Measurements from ENCODE around the gene HNF1B.

The HNF1B gene

GRCh38 chr17:37740915-37741314 is 3.9 kb downstream of the HNF1B start:
- no peak overlapping the region for H3K4me3 ChIP-seq (ENCODE audit: low read length)
- no peak overlapping the region for H4K8ac ChIP-seq (ENCODE audit: low read depth, low read length)
- no CpG with 5 or more reads among the region's 4 CpGs for WGBS (ENCODE audit: extremely low coverage, insufficient coverage, low lambda C conversion rate)
- no peaks in the 10 kb centered on the region for H3K79me2 ChIP-seq (ENCODE audit: control insufficient read depth, insufficient read depth, low read length)
- no peak overlapping the region for H3K4me2 ChIP-seq (ENCODE audit: low read length)
- H3K36me3 ChIP-seq (ENCODE audit: control insufficient read depth, insufficient read depth, low read length): no peaks in the 10 kb centered on the region
- H3K27me3 ChIP-seq (ENCODE audit: insufficient read depth, low read length, poor library complexity): peaks cover 49% of the 10 kb centered on the region
- no peaks in the 10 kb centered on the region for H3K79me1 ChIP-seq (ENCODE audit: low read length)
- H4K5ac ChIP-seq (ENCODE audit: low read length): no peak overlapping the region
- no peak overlapping the region for H3K27ac ChIP-seq (ENCODE audit: low read depth, low read length)
- H2BK15ac ChIP-seq (replicated peaks; ENCODE audit: low read depth): no peak overlapping the region
- H3K4me1 ChIP-seq (ENCODE audit: control insufficient read depth, low read depth, low read length): peaks cover 2% of the 10 kb centered on the region
- no peak overlapping the region for H3K23ac ChIP-seq (ENCODE audit: low read length)
- no peak overlapping the region for H3K4ac ChIP-seq (ENCODE audit: low read depth, low read length)
- no peak overlapping the region for H3K9ac ChIP-seq (ENCODE audit: low read length)
- no peak for DNase-seq
- no peak overlapping the region for H3K56ac ChIP-seq (ENCODE audit: low read length)
- H2AK5ac ChIP-seq (ENCODE audit: low read length): no peak overlapping the region
- no peak overlapping the region for H3K18ac ChIP-seq (ENCODE audit: low read length)
- H2BK120ac ChIP-seq (ENCODE audit: low read depth, low read length): no peak overlapping the region
- H2BK5ac ChIP-seq (ENCODE audit: low read length): no peak overlapping the region

- no peaks in the 10 kb centered on the region for H3K79me1 ChIP-seq (ENCODE audit: low read length)
- no peak overlapping the region for H3K56ac ChIP-seq (ENCODE audit: low read length)
- H3K4me1 ChIP-seq (ENCODE audit: control insufficient read depth, low read depth, low read length): peaks cover 4% of the 10 kb centered on the region
- peak; percentile 77 for DNase-seq
- no peaks in the 10 kb centered on the region for H3K79me2 ChIP-seq (ENCODE audit: control insufficient read depth, insufficient read depth, low read length)
- no peak overlapping the region for H2AK5ac ChIP-seq (ENCODE audit: low read length)
- H2BK120ac ChIP-seq (ENCODE audit: low read depth, low read length): no peak overlapping the region
- no peak overlapping the region for H4K8ac ChIP-seq (ENCODE audit: low read depth, low read length)
- H3K36me3 ChIP-seq (ENCODE audit: control insufficient read depth, insufficient read depth, low read length): no peaks in the 10 kb centered on the region
- H3K4me3 ChIP-seq (ENCODE audit: low read length): no peak overlapping the region
- peak overlapping the region; percentile 42 for H3K27ac ChIP-seq (ENCODE audit: low read depth, low read length)
- no peak overlapping the region for H3K4ac ChIP-seq (ENCODE audit: low read depth, low read length)
- no CpG with 5 or more reads among the region's 2 CpGs for WGBS (ENCODE audit: extremely low coverage, insufficient coverage, low lambda C conversion rate)
- H2BK15ac ChIP-seq (replicated peaks; ENCODE audit: low read depth): no peak overlapping the region
- no peak overlapping the region for H3K4me2 ChIP-seq (ENCODE audit: low read length)
- no peak overlapping the region for H4K5ac ChIP-seq (ENCODE audit: low read length)
- no peak overlapping the region for H2BK5ac ChIP-seq (ENCODE audit: low read length)
- H3K27me3 ChIP-seq (ENCODE audit: insufficient read depth, low read length, poor library complexity): peaks cover 24% of the 10 kb centered on the region
- no peak overlapping the region for H3K9ac ChIP-seq (ENCODE audit: low read length)
- H3K18ac ChIP-seq (ENCODE audit: low read length): no peak overlapping the region
- no peak overlapping the region for H3K23ac ChIP-seq (ENCODE audit: low read length)
These were observed 6.9 kb downstream of the HNF1B start for GRCh38 chr17:37737971-37738370.

DNA sequence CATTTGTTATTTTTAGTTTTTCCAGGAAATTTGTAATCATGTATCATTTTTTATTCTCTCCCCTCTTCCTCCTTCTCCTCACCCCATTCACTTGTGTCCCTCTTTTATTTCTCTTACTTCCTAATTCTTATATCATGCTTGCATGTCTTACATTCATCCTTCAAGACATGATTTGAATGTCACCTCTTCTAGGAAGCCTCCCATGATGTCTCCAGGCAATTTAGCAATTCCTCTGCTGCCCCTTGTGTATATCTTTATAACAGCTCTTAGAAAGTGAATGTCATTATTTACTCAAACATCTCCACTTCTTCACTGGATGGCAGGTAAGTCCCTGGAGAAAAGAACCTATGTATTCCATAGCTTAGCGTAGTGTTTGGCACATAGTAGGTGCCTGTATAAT is 7.8 kb downstream of the HNF1B start:
- DNase-seq: no peak
- no peak overlapping the region for H3K18ac ChIP-seq (ENCODE audit: low read length)
- WGBS (ENCODE audit: extremely low coverage, insufficient coverage, low lambda C conversion rate): no CpG with 5 or more reads among the region's 1 CpG

GRCh38 chr17:37736428-37736827 is 8.4 kb downstream of the HNF1B start:
- H4K8ac ChIP-seq (ENCODE audit: low read depth, low read length): no peak overlapping the region
- H3K23ac ChIP-seq (ENCODE audit: low read length): no peak overlapping the region
- H3K56ac ChIP-seq (ENCODE audit: low read length): peak overlapping the region; percentile 10
- no peak overlapping the region for H2AK5ac ChIP-seq (ENCODE audit: low read length)
- H3K18ac ChIP-seq (ENCODE audit: low read length): no peak overlapping the region
- H3K27me3 ChIP-seq (ENCODE audit: insufficient read depth, low read length, poor library complexity): peaks cover 10% of the 10 kb centered on the region
- no CpG with 5 or more reads among the region's 6 CpGs for WGBS (ENCODE audit: extremely low coverage, insufficient coverage, low lambda C conversion rate)
- no peak overlapping the region for H2BK5ac ChIP-seq (ENCODE audit: low read length)
- no peak overlapping the region for H4K5ac ChIP-seq (ENCODE audit: low read length)
- H3K36me3 ChIP-seq (ENCODE audit: control insufficient read depth, insufficient read depth, low read length): no peaks in the 10 kb centered on the region
- no peak overlapping the region for H3K4ac ChIP-seq (ENCODE audit: low read depth, low read length)
- H3K9ac ChIP-seq (ENCODE audit: low read length): no peak overlapping the region
- peaks cover 4% of the 10 kb centered on the region for H3K4me1 ChIP-seq (ENCODE audit: control insufficient read depth, low read depth, low read length)
- H2BK15ac ChIP-seq (replicated peaks; ENCODE audit: low read depth): no peak overlapping the region
- no peak overlapping the region for H3K4me3 ChIP-seq (ENCODE audit: low read length)
- no peaks in the 10 kb centered on the region for H3K79me1 ChIP-seq (ENCODE audit: low read length)
- DNase-seq: no peak
- no peak overlapping the region for H2BK120ac ChIP-seq (ENCODE audit: low read depth, low read length)
- H3K27ac ChIP-seq (ENCODE audit: low read depth, low read length): no peak overlapping the region
- H3K79me2 ChIP-seq (ENCODE audit: control insufficient read depth, insufficient read depth, low read length): no peaks in the 10 kb centered on the region
- no peak overlapping the region for H3K4me2 ChIP-seq (ENCODE audit: low read length)

More for the DNA sequence above, 7.8 kb downstream of the HNF1B start:
- no peak overlapping the region for H3K4me2 ChIP-seq (ENCODE audit: low read length)
- peaks cover 16% of the 10 kb centered on the region for H3K27me3 ChIP-seq (ENCODE audit: insufficient read depth, low read length, poor library complexity)
- H2BK15ac ChIP-seq (replicated peaks; ENCODE audit: low read depth): no peak overlapping the region
- no peak overlapping the region for H2BK5ac ChIP-seq (ENCODE audit: low read length)
- H3K4me1 ChIP-seq (ENCODE audit: control insufficient read depth, low read depth, low read length): peaks cover 4% of the 10 kb centered on the region
- no peak overlapping the region for H3K4me3 ChIP-seq (ENCODE audit: low read length)
- no peak overlapping the region for H4K5ac ChIP-seq (ENCODE audit: low read length)
- H3K23ac ChIP-seq (ENCODE audit: low read length): no peak overlapping the region
- no peak overlapping the region for H3K27ac ChIP-seq (ENCODE audit: low read depth, low read length)
- no peak overlapping the region for H2BK120ac ChIP-seq (ENCODE audit: low read depth, low read length)
- no peak overlapping the region for H4K8ac ChIP-seq (ENCODE audit: low read depth, low read length)
- no peaks in the 10 kb centered on the region for H3K79me1 ChIP-seq (ENCODE audit: low read length)
- no peak overlapping the region for H2AK5ac ChIP-seq (ENCODE audit: low read length)
- no peak overlapping the region for H3K56ac ChIP-seq (ENCODE audit: low read length)
- H3K4ac ChIP-seq (ENCODE audit: low read depth, low read length): no peak overlapping the region
- H3K9ac ChIP-seq (ENCODE audit: low read length): no peak overlapping the region
- H3K79me2 ChIP-seq (ENCODE audit: control insufficient read depth, insufficient read depth, low read length): no peaks in the 10 kb centered on the region
- no peaks in the 10 kb centered on the region for H3K36me3 ChIP-seq (ENCODE audit: control insufficient read depth, insufficient read depth, low read length)

- no peak overlapping the region for H2BK15ac ChIP-seq (replicated peaks; ENCODE audit: low read depth)
- H3K36me3 ChIP-seq (ENCODE audit: control insufficient read depth, insufficient read depth, low read length): no peaks in the 10 kb centered on the region
- no peak overlapping the region for H2AK5ac ChIP-seq (ENCODE audit: low read length)
- H3K18ac ChIP-seq (ENCODE audit: low read length): no peak overlapping the region
- H3K4ac ChIP-seq (ENCODE audit: low read depth, low read length): no peak overlapping the region
- H3K27me3 ChIP-seq (ENCODE audit: insufficient read depth, low read length, poor library complexity): peaks cover 8% of the 10 kb centered on the region
- H3K79me2 ChIP-seq (ENCODE audit: control insufficient read depth, insufficient read depth, low read length): no peaks in the 10 kb centered on the region
- peaks cover 5% of the 10 kb centered on the region for H3K4me1 ChIP-seq (ENCODE audit: control insufficient read depth, low read depth, low read length)
- H3K79me1 ChIP-seq (ENCODE audit: low read length): no peaks in the 10 kb centered on the region
- H2BK120ac ChIP-seq (ENCODE audit: low read depth, low read length): no peak overlapping the region
- no peak overlapping the region for H3K27ac ChIP-seq (ENCODE audit: low read depth, low read length)
- no peak overlapping the region for H3K23ac ChIP-seq (ENCODE audit: low read length)
- no peak overlapping the region for H2BK5ac ChIP-seq (ENCODE audit: low read length)
- no peak overlapping the region for H3K56ac ChIP-seq (ENCODE audit: low read length)
- H4K5ac ChIP-seq (ENCODE audit: low read length): no peak overlapping the region
- no peak for DNase-seq
- no peak overlapping the region for H3K4me3 ChIP-seq (ENCODE audit: low read length)
- WGBS (ENCODE audit: extremely low coverage, insufficient coverage, low lambda C conversion rate): no CpG with 5 or more reads among the region's 4 CpGs
- H4K8ac ChIP-seq (ENCODE audit: low read depth, low read length): no peak overlapping the region
- no peak overlapping the region for H3K9ac ChIP-seq (ENCODE audit: low read length)
- H3K4me2 ChIP-seq (ENCODE audit: low read length): no peak overlapping the region
These were observed 9.7 kb downstream of the HNF1B start for GRCh38 chr17:37735165-37735564.

DNA sequence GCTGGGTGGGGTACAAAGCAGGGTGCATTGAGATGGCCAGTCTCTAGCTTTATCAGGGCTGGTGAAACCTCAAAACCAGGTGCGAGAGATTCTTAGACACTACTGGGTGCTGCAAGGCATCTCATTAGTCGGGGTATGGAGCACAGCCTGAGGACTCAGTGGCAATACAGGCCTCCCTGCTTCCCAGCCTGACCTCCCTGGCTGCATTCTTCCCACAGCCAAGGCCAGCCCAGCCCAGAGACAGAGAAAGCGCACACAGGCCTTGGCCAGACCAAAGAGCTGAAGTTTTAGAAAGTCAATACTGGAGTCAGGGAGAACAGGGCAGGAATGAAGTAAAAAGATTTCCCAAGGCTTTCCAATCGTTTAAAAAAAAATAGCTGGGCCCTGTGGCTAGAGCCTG is 12.5 kb downstream of the HNF1B start:
- Histone ChIP-seq H3K36me3 (ENCODE audit: control insufficient read depth, insufficient read depth, low read length) (no peaks in the 10 kb centered on the region), H2BK120ac (ENCODE audit: low read depth, low read length) (no peak overlapping the region), H4K5ac (ENCODE audit: low read length) (no peak overlapping the region), H2AK5ac (ENCODE audit: low read length) (no peak overlapping the region), H3K4me1 (ENCODE audit: control insufficient read depth, low read depth, low read length) (peaks cover 5% of the 10 kb centered on the region), H3K4me3 (ENCODE audit: low read length) (no peak overlapping the region), H3K4me2 (ENCODE audit: low read length) (no peak overlapping the region), H3K27ac (ENCODE audit: low read depth, low read length) (no peak overlapping the region), H4K8ac (ENCODE audit: low read depth, low read length) (no peak overlapping the region), H2BK5ac (ENCODE audit: low read length) (no peak overlapping the region), H3K79me1 (ENCODE audit: low read length) (no peaks in the 10 kb centered on the region), H3K27me3 (ENCODE audit: insufficient read depth, low read length, poor library complexity) (no peaks in the 10 kb centered on the region), H3K23ac (ENCODE audit: low read length) (peak overlapping the region; percentile 32), H3K18ac (ENCODE audit: low read length) (no peak overlapping the region), H2BK15ac (replicated peaks; ENCODE audit: low read depth) (no peak overlapping the region), H3K79me2 (ENCODE audit: control insufficient read depth, insufficient read depth, low read length) (no peaks in the 10 kb centered on the region), H3K4ac (ENCODE audit: low read depth, low read length) (no peak overlapping the region), H3K9ac (ENCODE audit: low read length) (no peak overlapping the region), H3K56ac (ENCODE audit: low read length) (no peak overlapping the region)
- WGBS (ENCODE audit: extremely low coverage, insufficient coverage, low lambda C conversion rate): no CpG with 5 or more reads among the region's 4 CpGs
- DNase-seq: no peak

Data from mesendoderm (in vitro differentiated cells).